Bronchial epithelial cell (primary cell): Measurements from ENCODE around the gene PCDHA7. TPM values are rescaled to one million over a fixed set of nuclear protein-coding genes. Genes with fewer than 3 reads are reported as not detected.
"Not testable (repeated sequence)": the region's sequence is repeated elsewhere in the genome, so short reads cannot be mapped to it uniquely, and the experiment has no call there.

Experiments used
- DNase-seq: peaks from one replicate; pipeline ENCODE4 v3.0.0-alpha.2; 2010; ENCODE audit warnings: low read depth
- FAIRE-seq: peaks from 2 replicates; lab custom pipeline; 2011; peaks lifted over from hg19 to GRCh38; lab: Jason Lieb, UNC
- H3K27me3 ChIP-seq: 2 replicates; pipeline ENCODE4 v1.5.1; 2011; ENCODE audit warnings: low read length; ENCODE audit not compliant: control insufficient read depth, insufficient read depth
- H3K36me3 ChIP-seq: 2 replicates; pipeline ENCODE4 v1.5.1; 2011; ENCODE audit warnings: low read length; ENCODE audit not compliant: control insufficient read depth, insufficient read depth
- H3K4me3 ChIP-seq: 2 replicates; pipeline ENCODE4 v1.5.1; 2011; ENCODE audit warnings: mild to moderate bottlenecking, low read depth, low read length, control low read depth
- CTCF ChIP-seq: IDR thresholded peaks from 2 replicates; pipeline ENCODE4 v1.5.1; 2011; ENCODE audit warnings: mild to moderate bottlenecking, moderate library complexity, low read length, control low read depth, inconsistent platforms; ENCODE audit not compliant: insufficient read depth, severe bottlenecking
- total RNA-seq: library from RNA; depleted of rRNA; stranded (reverse); fragments of >200 nt; gene quantifications from 2 replicates; pipeline ENCODE4 v1.2.1, GENCODE V29; 2014

The PCDHA7 gene
- total RNA-seq, 1 donor from 2014 or later: under 0.01 TPM

GRCh38 chr5:140869555-140869886 lies 35.5 kb downstream of the PCDHA7 start:
- FAIRE-seq (no peak), DNase-seq (peak; percentile 18)
- no peak for TF ChIP-seq CTCF
- Histone ChIP-seq H3K27me3 (no peaks in the 10 kb centered on the region), H3K36me3 (no peaks in the 10 kb centered on the region), H3K4me3 (no peak overlapping the region)

- H3K27me3 ChIP-seq: no peaks in the 10 kb centered on the region
- no peak for DNase-seq
- no peak for TF ChIP-seq CTCF
- no peak for FAIRE-seq
- no peak overlapping the region for H3K4me3 ChIP-seq
- H3K36me3 ChIP-seq: no peaks in the 10 kb centered on the region
These were observed 36.4 kb downstream of the PCDHA7 start for GRCh38 chr5:140870221-140871201.

- no peaks in the 10 kb centered on the region for H3K36me3 ChIP-seq
- TF ChIP-seq CTCF: peak; percentile 20
- no peak for FAIRE-seq
- DNase-seq: peak; percentile 26
- H3K4me3 ChIP-seq: no peak within 1 kb of the TSS
- no peaks in the 10 kb centered on the region for H3K27me3 ChIP-seq
These were observed 41.3 kb downstream of the PCDHA7 start, which contains the start of gene PCDHA12 for GRCh38 chr5:140875085-140876065. Gene PCDHA12, plus strand, starts transcription at chr5:140875308. Its CDS starts 165 bp downstream, at chr5:140875473.

DNA sequence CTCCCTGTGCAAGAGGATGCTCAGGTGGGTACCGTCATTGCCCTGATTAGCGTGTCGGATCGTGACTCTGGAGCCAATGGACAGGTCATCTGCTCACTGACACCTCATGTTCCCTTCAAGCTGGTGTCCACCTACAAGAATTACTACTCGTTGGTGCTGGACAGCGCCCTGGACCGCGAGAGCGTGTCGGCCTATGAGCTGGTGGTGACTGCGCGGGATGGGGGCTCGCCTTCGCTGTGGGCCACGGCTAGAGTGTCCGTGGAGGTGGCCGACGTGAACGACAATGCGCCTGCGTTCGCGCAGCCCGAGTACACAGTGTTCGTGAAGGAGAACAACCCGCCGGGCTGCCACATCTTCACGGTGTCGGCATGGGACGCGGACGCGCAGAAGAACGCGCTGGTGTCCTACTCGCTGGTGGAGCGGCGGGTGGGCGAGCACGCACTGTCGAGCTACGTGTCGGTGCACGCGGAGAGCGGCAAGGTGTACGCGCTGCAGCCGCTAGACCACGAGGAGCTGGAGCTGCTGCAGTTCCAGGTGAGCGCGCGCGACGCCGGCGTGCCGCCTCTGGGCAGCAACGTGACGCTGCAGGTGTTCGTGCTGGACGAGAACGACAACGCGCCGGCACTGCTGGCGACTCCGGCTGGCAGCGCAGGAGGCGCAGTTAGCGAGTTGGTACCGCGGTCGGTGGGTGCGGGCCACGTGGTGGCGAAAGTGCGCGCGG lies 42.6 kb downstream of the PCDHA7 start:
- not testable (repeated sequence) for H3K36me3 ChIP-seq, H3K27me3 ChIP-seq, H3K4me3 ChIP-seq, FAIRE-seq, DNase-seq

DNA sequence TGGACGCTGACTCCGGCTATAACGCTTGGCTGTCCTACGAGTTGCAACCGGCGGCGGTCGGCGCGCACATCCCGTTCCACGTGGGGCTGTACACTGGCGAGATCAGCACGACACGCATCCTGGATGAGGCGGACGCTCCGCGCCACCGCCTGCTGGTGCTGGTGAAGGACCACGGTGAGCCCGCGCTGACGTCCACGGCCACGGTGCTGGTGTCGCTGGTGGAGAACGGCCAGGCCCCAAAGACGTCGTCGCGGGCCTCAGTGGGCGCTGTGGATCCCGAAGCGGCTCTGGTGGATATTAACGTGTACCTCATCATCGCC lies 43.2 kb downstream of the PCDHA7 start:
- DNase-seq (no peak), FAIRE-seq (no peak)
- TF ChIP-seq CTCF: no peak
- Histone ChIP-seq H3K4me3 (no peak overlapping the region), H3K36me3 (no peaks in the 10 kb centered on the region), H3K27me3 (no peaks in the 10 kb centered on the region)
